DMS53 treated with DMSO at 0.1 percent for 48 hours (cell line): Measurements from ENCODE around the gene ST7.

Experiments
- DNase-seq: peaks from one replicate; lab custom pipeline; 2025; ENCODE audit not compliant: unreplicated experiment; lab: John Stamatoyannopoulos, UW

ST7 gene

DNA sequence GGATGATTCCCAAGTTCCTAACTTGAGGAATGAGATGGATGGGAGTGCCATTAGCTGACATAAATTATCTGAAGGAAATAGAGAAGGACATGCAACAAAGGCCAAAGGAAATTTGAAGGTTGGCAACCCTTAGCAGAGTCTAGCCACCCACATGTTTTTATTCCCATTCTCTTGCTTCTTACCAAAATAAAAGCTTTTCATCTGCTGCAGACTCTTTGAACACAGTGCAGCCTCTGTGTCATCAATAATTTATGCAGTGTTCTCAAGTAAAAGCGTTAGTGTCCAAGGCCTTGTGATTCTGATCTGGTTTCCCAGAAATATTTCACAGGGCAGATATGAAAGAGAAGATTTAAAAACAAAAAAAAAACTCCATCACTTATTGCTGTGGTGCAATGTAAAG is 98.5 kb downstream of the ST7 start:
- no peak for DNase-seq

DNA sequence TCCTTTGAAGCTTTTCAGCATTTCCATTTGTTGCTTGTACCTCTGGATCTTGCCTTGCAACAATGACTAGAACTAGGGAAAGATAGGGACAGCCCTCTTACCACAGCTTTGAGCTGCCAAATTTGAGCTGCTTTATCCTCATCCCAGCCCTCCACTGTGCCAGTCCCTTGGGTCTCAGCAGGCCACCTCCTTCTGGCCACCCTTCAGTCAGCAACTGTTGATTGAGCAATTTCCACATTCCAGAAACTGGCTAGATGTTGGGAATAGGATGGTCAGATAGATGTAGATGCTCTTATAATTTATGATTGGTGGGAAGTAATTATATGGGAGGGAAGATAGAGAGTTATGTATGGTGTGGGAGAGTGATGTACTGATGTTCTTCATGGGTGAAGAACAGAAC is 100.1 kb downstream of the ST7 start:
- no peak for DNase-seq

DNA sequence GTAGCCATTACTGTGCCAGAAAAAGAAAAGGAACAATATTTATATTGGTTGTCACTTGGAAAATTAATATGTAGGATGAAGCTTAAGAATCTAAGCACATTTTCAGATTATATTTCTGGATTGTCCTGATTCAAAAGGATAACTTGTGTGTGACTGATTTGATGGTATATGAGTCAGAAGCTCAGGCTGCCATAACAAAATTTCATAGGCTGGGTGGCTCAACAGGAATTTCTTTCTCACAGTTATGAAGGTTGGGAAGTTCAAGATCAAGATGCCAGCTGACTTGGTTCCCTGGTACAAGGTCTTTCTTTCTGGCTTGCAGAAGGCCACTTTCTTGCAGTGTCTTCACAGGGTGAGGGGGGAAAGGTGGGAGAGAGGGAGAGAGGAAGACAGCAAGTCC is 108.5 kb downstream of the ST7 start:
- DNase-seq: no peak

GRCh38 chr7:117062300-117062699 is 109.0 kb downstream of the ST7 start:
- DNase-seq: no peak

GRCh38 chr7:117064688-117065087 is 111.4 kb downstream of the ST7 start:
- DNase-seq: no peak

DNA sequence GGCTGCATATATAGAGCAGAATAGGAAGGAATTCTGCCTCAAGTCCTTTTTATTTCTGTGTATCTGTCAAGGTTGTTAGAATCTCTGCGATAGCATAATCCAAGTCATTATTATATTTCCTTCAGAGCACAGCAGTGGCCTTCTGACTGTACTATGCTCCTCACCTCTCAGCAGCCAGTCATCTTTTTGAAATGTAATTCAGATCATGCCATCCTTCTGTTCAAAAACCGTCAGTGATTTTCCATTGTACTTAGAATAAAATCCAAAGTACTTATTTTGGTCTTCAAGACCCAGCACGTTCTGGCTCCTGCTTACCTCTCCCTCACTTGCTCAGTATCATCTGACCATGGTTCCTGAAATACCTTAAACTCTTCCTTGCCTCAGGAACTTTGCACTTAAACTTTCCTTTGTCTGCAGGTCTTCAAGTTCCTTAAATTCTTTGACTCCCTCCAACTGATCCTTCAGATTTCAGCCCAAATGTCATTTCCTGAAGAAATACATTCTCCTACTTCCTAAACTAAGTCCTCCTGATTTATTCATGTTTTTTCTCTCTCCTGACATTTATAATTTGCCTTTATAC is 112.4 kb downstream of the ST7 start:
- no peak for DNase-seq

- DNase-seq: no peak
Measured at GRCh38 chr7:117066668-117067067, 113.4 kb downstream of the ST7 start.

DNA sequence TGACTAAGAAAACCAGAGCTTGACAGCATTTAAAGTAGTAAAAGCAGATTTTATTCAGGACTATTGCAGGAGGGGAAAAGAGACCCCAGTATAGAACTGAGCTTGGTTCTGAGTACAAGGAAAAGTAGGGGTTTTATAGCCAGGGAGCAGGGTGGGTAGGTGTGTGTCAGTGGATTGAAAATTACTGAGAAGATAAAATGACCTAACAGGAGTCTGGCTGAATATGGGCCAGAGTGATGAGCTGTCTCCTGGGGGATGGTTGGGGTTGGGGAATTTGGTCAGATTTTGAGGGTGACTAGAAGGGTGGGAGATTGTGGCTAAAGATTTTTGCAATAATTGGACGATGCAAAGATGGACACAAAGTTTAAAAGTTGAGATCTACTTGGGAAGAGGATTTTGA is 114.0 kb downstream of the ST7 start:
- no peak for DNase-seq

DNA sequence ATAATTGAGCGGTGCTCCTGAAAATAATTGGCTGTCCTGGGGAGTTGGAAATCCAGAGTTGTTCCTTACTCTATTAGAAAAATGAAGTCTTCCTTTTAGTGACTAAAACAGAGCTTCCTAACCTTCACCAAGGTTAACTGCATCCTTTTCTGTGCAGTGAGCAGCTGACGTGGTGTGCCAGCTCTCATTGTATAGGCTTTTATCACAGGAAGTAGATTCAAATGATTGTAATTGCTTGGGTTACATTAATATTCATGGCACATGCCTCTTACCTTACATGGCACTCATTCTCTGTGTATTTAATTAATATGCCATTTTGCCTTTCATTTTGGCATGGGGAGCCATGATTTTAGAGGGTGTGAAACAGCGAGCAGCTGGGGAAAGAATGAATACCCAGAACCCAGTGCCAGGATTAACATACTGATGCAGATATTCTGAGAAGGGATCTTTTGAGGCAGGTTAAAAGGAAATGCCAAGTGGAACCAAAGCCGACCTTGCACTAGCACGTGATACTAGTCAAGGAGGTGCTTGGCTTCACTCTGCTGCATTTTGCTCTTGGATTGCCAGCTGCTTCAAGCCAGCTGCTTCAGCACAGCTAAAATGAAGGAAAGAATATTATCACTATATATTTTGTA is 115.3 kb downstream of the ST7 start:
- peak; percentile 81 for DNase-seq

DNA sequence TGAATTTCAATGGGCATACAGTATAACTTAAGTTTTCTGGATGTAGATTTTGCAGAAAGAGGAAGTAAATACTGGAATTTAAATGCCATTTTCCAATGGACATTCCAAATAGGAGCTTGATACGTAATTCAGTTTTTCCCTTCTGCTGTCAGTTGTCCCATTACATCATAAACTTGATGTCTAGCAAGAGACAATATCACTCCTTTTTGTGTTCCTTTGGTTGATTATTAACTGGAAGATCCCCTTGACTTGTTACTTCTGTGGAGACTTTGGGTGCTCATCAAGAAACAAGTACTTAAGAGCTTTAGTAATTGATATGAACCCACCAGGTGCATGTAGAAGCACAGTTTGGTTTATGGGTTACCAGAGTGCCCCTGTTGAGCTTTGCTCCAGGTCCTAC is 116.1 kb downstream of the ST7 start:
- DNase-seq: peak; percentile 83

GRCh38 chr7:117071551-117071950 is 118.2 kb downstream of the ST7 start:
- no peak for DNase-seq

DNA sequence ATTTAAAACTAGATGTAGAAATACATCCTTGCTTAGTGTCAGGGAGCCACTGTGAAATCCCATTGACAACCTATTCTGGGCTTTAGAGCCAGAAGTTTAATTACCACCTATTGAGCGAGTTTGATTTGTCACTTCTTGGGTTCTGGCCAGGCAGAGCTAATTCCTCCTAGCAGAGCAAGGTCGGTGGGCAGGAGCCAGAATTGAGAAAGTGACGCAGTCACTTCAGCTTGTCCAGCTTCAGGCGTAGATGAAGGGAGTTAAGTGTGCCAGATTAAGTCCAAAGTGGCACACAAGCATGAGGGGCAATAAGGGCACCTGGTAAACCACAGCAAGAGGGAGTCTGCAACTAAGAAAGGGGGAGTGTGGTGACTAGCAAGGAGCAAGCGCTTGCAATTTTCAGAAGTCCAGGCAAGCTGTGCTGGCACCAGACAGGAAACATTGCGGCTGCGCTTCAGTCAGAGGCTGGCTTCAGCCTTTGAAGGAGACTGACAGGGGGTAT is 119.4 kb downstream of the ST7 start:
- DNase-seq: no peak

- DNase-seq: no peak
Measured at GRCh38 chr7:117074378-117074777, 121.1 kb downstream of the ST7 start.

- no peak for DNase-seq
Measured at GRCh38 chr7:117075934-117076333, 122.6 kb downstream of the ST7 start.

GRCh38 chr7:117076426-117076943 is 123.2 kb downstream of the ST7 start:
- no peak for DNase-seq

GRCh38 chr7:117077658-117078057 is 124.4 kb downstream of the ST7 start:
- no peak for DNase-seq

DNA sequence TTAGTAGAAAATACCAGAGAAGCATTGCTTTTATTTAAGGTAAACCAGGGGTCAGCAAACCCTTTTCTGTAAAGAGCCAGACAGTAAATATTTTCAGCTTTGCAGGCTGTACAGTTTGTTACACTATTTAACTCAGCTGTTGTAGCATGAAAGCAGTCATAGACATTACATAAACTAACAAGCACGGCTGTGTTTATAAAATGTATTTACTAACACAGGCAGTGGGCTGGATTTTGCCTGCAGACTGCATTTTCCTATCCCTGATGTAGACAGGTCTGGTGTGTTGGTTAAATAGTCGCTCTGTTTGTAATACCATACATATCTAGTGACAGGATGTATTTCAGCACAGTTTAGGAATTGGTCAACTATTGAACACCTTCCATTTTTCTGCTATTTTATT is 129.3 kb downstream of the ST7 start:
- DNase-seq: no peak

- peak; percentile 48 for DNase-seq
Measured at GRCh38 chr7:117083648-117084047, 130.3 kb downstream of the ST7 start.

DNA sequence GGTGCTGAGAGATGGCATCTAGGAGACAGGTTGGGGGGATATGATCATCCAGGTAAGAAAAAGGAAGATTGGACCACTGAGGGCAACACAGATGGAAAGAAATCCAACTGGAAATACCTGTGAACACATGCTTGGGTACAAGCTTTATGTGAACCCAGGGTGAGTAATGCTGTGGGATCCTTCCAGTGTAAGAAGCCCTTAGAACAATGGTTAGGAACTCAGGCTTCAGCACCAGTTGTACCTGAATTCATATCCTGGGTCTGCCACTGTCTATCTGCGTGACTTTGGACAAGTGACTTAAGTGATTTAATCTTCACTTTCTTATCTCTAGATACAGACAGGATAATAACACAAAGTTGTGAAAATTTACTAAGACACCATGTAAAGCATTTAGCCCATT is 131.0 kb downstream of the ST7 start:
- DNase-seq: no peak

DNA sequence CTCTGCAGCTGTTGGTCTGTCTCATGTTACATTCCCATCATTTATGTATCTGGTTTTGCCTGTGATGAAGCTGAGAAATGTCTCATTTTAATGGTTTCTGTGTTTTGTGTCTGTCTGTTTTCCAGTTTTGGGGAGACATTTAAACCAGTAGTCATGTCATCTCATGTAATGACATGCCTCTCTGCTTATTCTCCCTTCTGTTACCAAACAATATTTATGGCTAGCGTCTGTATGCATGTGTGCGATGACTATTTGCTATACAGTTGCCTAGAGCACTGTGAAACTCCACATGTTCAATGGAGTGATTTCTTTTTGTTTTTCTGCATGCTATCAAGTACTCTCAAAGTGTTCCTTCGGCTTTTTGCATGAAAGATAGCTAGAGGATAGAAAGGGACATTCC is 132.0 kb downstream of the ST7 start:
- DNase-seq: no peak

- no peak for DNase-seq
Measured at GRCh38 chr7:117085769-117086463, 132.6 kb downstream of the ST7 start.

DNA sequence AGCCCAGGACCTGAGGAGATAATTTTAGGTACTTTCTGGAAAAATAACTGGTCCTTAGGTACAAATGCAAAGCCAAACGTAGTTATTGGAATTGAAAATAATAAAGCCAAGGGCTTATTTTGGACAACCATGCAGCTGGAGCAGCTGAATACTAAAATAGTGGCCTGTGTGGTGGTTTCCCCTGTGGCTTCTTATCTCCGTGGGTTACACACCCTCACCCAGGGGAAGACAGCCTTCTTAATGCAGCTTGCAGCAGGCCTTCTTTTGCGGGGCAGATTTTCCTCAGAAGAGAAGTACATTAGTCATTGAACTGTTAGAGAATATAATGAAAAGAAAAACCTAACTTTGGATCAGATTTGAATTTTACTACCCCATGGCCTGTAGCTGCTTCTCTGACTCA is 133.5 kb downstream of the ST7 start:
- no peak for DNase-seq
